Spleen (tissue), 7 donors: ENCODE data around the gene MECR.

Experiments
- POLR2A ChIP-seq, 3 donors: fragments of 450-650 bp; IDR thresholded peaks; one replicate each; pipeline ENCODE4 v1.5.1; 2017; ENCODE audit warnings: antibody characterized with exemption in 3 of 3, mild to moderate bottlenecking in 1 of 3
- POLR2AphosphoS5 ChIP-seq, 3 donors: sonication (generic); formaldehyde crosslinking; IDR thresholded peaks; one replicate each; pipeline ENCODE4 v1.5.1; 2017; ENCODE audit warnings: antibody characterized with exemption in 3 of 3
- TF ChIP-seq, protein P1 (sequence below), 11 experiments: fragments of 200-600 bp in 7 of 11; fragments of 450-650 bp in 4 of 11; sonication (generic) in 4 of 11; IDR thresholded peaks in 8 of 11; conservative IDR thresholded peaks in 3 of 11; 1 replicate in 7 of 11; 2 replicates in 4 of 11; pipeline versions ENCODE4 v1.4.0 to v1.8.0; 2016 to 2021; ENCODE audit warnings: antibody characterized with exemption in 11 of 11, inconsistent platforms in 4 of 11, mild to moderate bottlenecking in 1 of 11
- donor health status: DM: no; HTN: no; CAD: no; lungs with moderate emphysema.
- donor health status: DM: no; HTN: no; CAD: no.
- donor health status: DM: no; HTN: no; CAD: no.

DNA sequence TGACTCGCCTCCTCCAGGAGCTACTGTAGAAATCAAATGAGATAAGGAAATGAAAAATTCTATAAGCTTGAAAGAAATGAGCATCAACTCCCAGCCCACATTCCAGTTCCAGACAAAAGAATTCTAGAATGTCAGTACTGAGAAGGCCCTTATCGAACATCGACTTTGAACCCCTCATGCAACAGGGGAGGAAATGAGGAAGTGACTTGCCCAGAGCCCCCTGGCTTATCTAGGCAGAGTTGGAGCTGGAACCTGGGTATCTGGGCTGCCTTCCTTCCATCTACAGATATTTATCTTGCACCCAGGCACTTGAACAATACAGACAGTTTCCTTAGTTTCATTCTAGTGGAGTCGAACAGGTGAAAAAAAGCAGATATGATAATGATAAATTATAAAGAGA lies 22.3 kb downstream of the MECR start:
- TF ChIP-seq POLR2AphosphoS5 (IDR thresholded peaks at IDR 0.05) (no peak), POLR2A (IDR thresholded peaks at IDR 0.05) (no peak)
- TF ChIP-seq, protein P1, sequence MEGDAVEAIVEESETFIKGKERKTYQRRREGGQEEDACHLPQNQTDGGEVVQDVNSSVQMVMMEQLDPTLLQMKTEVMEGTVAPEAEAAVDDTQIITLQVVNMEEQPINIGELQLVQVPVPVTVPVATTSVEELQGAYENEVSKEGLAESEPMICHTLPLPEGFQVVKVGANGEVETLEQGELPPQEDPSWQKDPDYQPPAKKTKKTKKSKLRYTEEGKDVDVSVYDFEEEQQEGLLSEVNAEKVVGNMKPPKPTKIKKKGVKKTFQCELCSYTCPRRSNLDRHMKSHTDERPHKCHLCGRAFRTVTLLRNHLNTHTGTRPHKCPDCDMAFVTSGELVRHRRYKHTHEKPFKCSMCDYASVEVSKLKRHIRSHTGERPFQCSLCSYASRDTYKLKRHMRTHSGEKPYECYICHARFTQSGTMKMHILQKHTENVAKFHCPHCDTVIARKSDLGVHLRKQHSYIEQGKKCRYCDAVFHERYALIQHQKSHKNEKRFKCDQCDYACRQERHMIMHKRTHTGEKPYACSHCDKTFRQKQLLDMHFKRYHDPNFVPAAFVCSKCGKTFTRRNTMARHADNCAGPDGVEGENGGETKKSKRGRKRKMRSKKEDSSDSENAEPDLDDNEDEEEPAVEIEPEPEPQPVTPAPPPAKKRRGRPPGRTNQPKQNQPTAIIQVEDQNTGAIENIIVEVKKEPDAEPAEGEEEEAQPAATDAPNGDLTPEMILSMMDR (IDR thresholded peaks at IDR 0.05 in 8 of 11, conservative IDR thresholded peaks at IDR 0.05 in 3 of 11) = no peak
